ENCODE data around the gene KAT7. TPM values are rescaled to one million over a fixed set of nuclear protein-coding genes. Genes with fewer than 3 reads are reported as not detected.

Gene KAT7
- total RNA-seq, 2 experiments from 2014 or later = 61.2 to 66.6 TPM

- POLR2A ChIA-PET = interaction anchor here (1.2 to 3.6 kb wide), 2 partner anchors 11 to 13 kb away, joined by 5 to 19 read pairs; partner anchors contain the start of genes FAM117A and KAT7
Observed at GRCh38 chr17:49777563-49777962, 10.9 kb upstream of the KAT7 start.

GRCh38 chr17:49779156-49779738 lies 9.2 kb upstream of the KAT7 start:
- H3K27me3 Mint-ChIP-seq = no peaks in the 10 kb centered on the region
- intact Hi-C loops (cut with micrococcal nuclease) = no loop called here
- DNase-seq (no peak), ATAC-seq (no peak)
- TF ChIP-seq CTCF (IDR thresholded peaks at IDR 0.05) = no peak
- no peak overlapping the region for H3K4me3 Mint-ChIP-seq
- no peaks in the 10 kb centered on the region for H3K36me3 Mint-ChIP-seq (ENCODE audit: low read depth)
- CTCF ChIA-PET = interaction anchor here (0.7 to 1.5 kb wide), 7 partner anchors 13 to 212 kb away, joined by 3 to 6 read pairs (median 3); partner anchors contain the start of gene SLC35B1
- no peaks in the 10 kb centered on the region for H3K9me3 Mint-ChIP-seq
- POLR2A ChIA-PET = interaction anchor here (3.6 kb wide), 1 partner anchor 9 kb away, joined by 19 read pairs; the partner anchor contains the start of gene KAT7
- no peak overlapping the region for H3K27ac Mint-ChIP-seq
- H3K4me1 Mint-ChIP-seq (ENCODE audit: low read depth) = peaks cover 6% of the 10 kb centered on the region

More at GRCh38 chr17:49777563-49777962, 10.9 kb upstream of the KAT7 start:
- H3K4me3 Mint-ChIP-seq = no peak overlapping the region
- no peaks in the 10 kb centered on the region for H3K36me3 Mint-ChIP-seq (ENCODE audit: low read depth)
- peaks cover 6% of the 10 kb centered on the region for H3K4me1 Mint-ChIP-seq (ENCODE audit: low read depth)
- no peaks in the 10 kb centered on the region for H3K9me3 Mint-ChIP-seq
- H3K27ac Mint-ChIP-seq = no peak overlapping the region
- no peak for DNase-seq
- H3K27me3 Mint-ChIP-seq = no peaks in the 10 kb centered on the region
- no peak for ATAC-seq
- no peak for TF ChIP-seq CTCF (IDR thresholded peaks at IDR 0.05)
- intact Hi-C loops (cut with micrococcal nuclease) = no loop called here
- CTCF ChIA-PET = interaction anchor here (0.5 to 1.6 kb wide), 5 partner anchors 10 to 207 kb away, joined by 3 to 5 read pairs (median 3); partner anchors contain the start of gene SLC35B1

- ChIA-PET CTCF (interaction anchor here (0.9 to 1.5 kb wide), 4 partner anchors 13 to 212 kb away, joined by 3 to 6 read pairs (median 4); partner anchors contain the start of gene SLC35B1), POLR2A (interaction anchor here (3.6 kb wide), 1 partner anchor 9 kb away, joined by 19 read pairs; the partner anchor contains the start of gene KAT7)
- no peaks in the 10 kb centered on the region for H3K27me3 Mint-ChIP-seq
- no peaks in the 10 kb centered on the region for H3K9me3 Mint-ChIP-seq
- ATAC-seq (peak; percentile 74), DNase-seq (peak; percentile 43)
- intact Hi-C loops (cut with micrococcal nuclease) = loop anchor here (10.0 kb wide), 1 partner anchor 205 kb away; the partner anchor contains the start of gene NXPH3
- H3K4me1 Mint-ChIP-seq (ENCODE audit: low read depth) = peaks cover 6% of the 10 kb centered on the region
- H3K27ac Mint-ChIP-seq = no peak overlapping the region
- no peaks in the 10 kb centered on the region for H3K36me3 Mint-ChIP-seq (ENCODE audit: low read depth)
- peak; percentile 47 for TF ChIP-seq CTCF (IDR thresholded peaks at IDR 0.05)
- no peak overlapping the region for H3K4me3 Mint-ChIP-seq
Observed at GRCh38 chr17:49779739-49780231, 8.7 kb upstream of the KAT7 start.

- intact Hi-C loops (cut with micrococcal nuclease) = loop anchor here (10.0 kb wide), 1 partner anchor 208 kb away; the partner anchor contains the start of gene NXPH3
- ChIA-PET POLR2A (interaction anchor here (1.0 kb wide), 1 partner anchor 39 kb away, joined by 4 read pairs; no protein-coding TSS in a partner anchor), CTCF (interaction anchor here (0.9 to 2.0 kb wide), 4 partner anchors 68 to 227 kb away, joined by 3 to 6 read pairs (median 4); partner anchors contain the start of gene NXPH3)
- Mint-ChIP-seq H3K9me3 (no peaks in the 10 kb centered on the region), H3K4me3 (no peak overlapping the region), H3K27me3 (no peaks in the 10 kb centered on the region), H3K36me3 (ENCODE audit: low read depth) (peaks cover 1% of the 10 kb centered on the region), H3K27ac (no peak overlapping the region), H3K4me1 (ENCODE audit: low read depth) (peaks cover 16% of the 10 kb centered on the region)
- no peak for TF ChIP-seq CTCF (IDR thresholded peaks at IDR 0.05)
- DNase-seq (no peak), ATAC-seq (no peak)
Observed at GRCh38 chr17:49783071-49783715, 5.3 kb upstream of the KAT7 start.
